ENCODE data around the gene PALD1. TPM values are rescaled to one million over a fixed set of nuclear protein-coding genes. Genes with fewer than 3 reads are reported as not detected.

Gene PALD1
- total RNA-seq, 2 donors from 2014 or later, result 4.9 to 11.7 TPM

- H3K36me3 ChIP-seq (replicated peaks in 1 of 2; ENCODE audit: insufficient read depth in 1 of 2, low read depth in 2 of 2), result no peaks in the 10 kb centered on the region
- no peak for ATAC-seq
- no peak for DNase-seq
Measured at GRCh38 chr10:70457759-70458305, 20.7 kb upstream of the PALD1 start.

GRCh38 chr10:70458329-70459060 is 20.1 kb upstream of the PALD1 start:
- Histone ChIP-seq H3K4me1 (peaks cover 32% of the 10 kb centered on the region), H3K27me3 (no peaks in the 10 kb centered on the region), H3K9me3 (no peaks in the 10 kb centered on the region), H3K4me3 (no peak overlapping the region), H3K27ac (peak overlapping the region in 3 of 4 donors; percentile 38 to 69 (median 57)), H3K36me3 (replicated peaks in 1 of 2; ENCODE audit: insufficient read depth in 1 of 2, low read depth in 2 of 2) (no peaks in the 10 kb centered on the region)
- DNase-seq (peak; percentile 70 to 89 (median 79)), ATAC-seq (peak; percentile 68)
- peak in 2 of 3 donors; percentile 23 to 39 for TF ChIP-seq POLR2A (IDR thresholded peaks at IDR 0.05)
- peak in 1 of 7 experiments; percentile 34 for TF ChIP-seq CTCF (IDR thresholded peaks at IDR 0.05)
- 0 to 10% methylated on average over 2 to 61 of the region's 62 CpGs for WGBS, 2 donors
- intact Hi-C loops (cut with DNase I), result loop anchor here (5.0 kb wide), 1 partner anchor 79 kb away; no protein-coding TSS in a partner anchor

More at GRCh38 chr10:70457759-70458305, 20.7 kb upstream of the PALD1 start:
- TF ChIP-seq POLR2A (IDR thresholded peaks at IDR 0.05), result no peak
- TF ChIP-seq CTCF (IDR thresholded peaks at IDR 0.05), result no peak
- H3K27ac ChIP-seq, result peak overlapping the region in 3 of 4 donors; percentile 38 to 69 (median 57)
- no peaks in the 10 kb centered on the region for H3K27me3 ChIP-seq
- H3K9me3 ChIP-seq, result no peaks in the 10 kb centered on the region
- H3K4me1 ChIP-seq, result peaks cover 28% of the 10 kb centered on the region
- intact Hi-C loops (cut with DNase I), result loop anchor here (5.0 kb wide), 1 partner anchor 79 kb away; no protein-coding TSS in a partner anchor
- WGBS, 2 donors, result 44 to 49% methylated on average over 17 of the region's 17 CpGs
- no peak overlapping the region for H3K4me3 ChIP-seq

- intact Hi-C loops (cut with DNase I), result loop anchor here (5.0 kb wide), 1 partner anchor 78 kb away; no protein-coding TSS in a partner anchor
- Histone ChIP-seq H3K9me3 (no peaks in the 10 kb centered on the region), H3K4me1 (peaks cover 32% of the 10 kb centered on the region), H3K4me3 (no peak overlapping the region), H3K27ac (peak overlapping the region in 3 of 4 donors; percentile 38 to 69 (median 57)), H3K27me3 (no peaks in the 10 kb centered on the region), H3K36me3 (replicated peaks in 1 of 2; ENCODE audit: insufficient read depth in 1 of 2, low read depth in 2 of 2) (no peaks in the 10 kb centered on the region)
- 37 to 46% methylated on average over 19 of the region's 19 CpGs for WGBS, 2 donors
- TF ChIP-seq CTCF (IDR thresholded peaks at IDR 0.05), result no peak
- no peak for TF ChIP-seq POLR2A (IDR thresholded peaks at IDR 0.05)
- ATAC-seq (no peak), DNase-seq (no peak)
Measured at GRCh38 chr10:70459061-70459773, 19.4 kb upstream of the PALD1 start.

- no peak overlapping the region for H3K27ac ChIP-seq
- no peak for DNase-seq
- H3K36me3 ChIP-seq (replicated peaks in 1 of 2; ENCODE audit: insufficient read depth in 1 of 2, low read depth in 2 of 2), result no peaks in the 10 kb centered on the region
- WGBS, 2 donors, result 75 to 81% methylated on average over 29 of the region's 29 CpGs
- intact Hi-C loops (cut with DNase I), result loop anchor here (5.0 kb wide), 1 partner anchor 77 kb away; no protein-coding TSS in a partner anchor
- H3K9me3 ChIP-seq, result no peaks in the 10 kb centered on the region
- H3K27me3 ChIP-seq, result no peaks in the 10 kb centered on the region
- no peak for ATAC-seq
- no peak overlapping the region for H3K4me3 ChIP-seq
- TF ChIP-seq CTCF (IDR thresholded peaks at IDR 0.05), result no peak
- no peak for TF ChIP-seq POLR2A (IDR thresholded peaks at IDR 0.05)
- H3K4me1 ChIP-seq, result peaks cover 32% of the 10 kb centered on the region
Measured at GRCh38 chr10:70459774-70460490, 18.6 kb upstream of the PALD1 start.

All from body of pancreas (tissue), 4 donors.